Colonic mucosa (tissue), 4 donors: ENCODE measurements around the gene PTPRN2. TPM values are rescaled to one million over a fixed set of nuclear protein-coding genes. Genes with fewer than 3 reads are reported as not detected.

ENCODE experiments used
- DNase-seq: peaks from one replicate; pipeline ENCODE4 v3.0.0-alpha.2; 2020
- H3K27ac ChIP-seq: fragments of 200-600 bp; one replicate; pipeline ENCODE4 v1.8.0; 2021
- H3K27me3 ChIP-seq: fragments of 200-600 bp; one replicate; pipeline ENCODE4 v1.8.0; 2021
- H3K36me3 ChIP-seq: fragments of 200-600 bp; one replicate; pipeline ENCODE4 v1.8.0; 2021
- H3K4me1 ChIP-seq: fragments of 200-600 bp; one replicate; pipeline ENCODE4 v1.8.0; 2021; ENCODE audit warnings: mild to moderate bottlenecking
- H3K4me3 ChIP-seq: fragments of 200-600 bp; one replicate; pipeline ENCODE4 v1.8.0; 2021
- H3K9ac ChIP-seq, 2 donors: one replicate each; pipeline ENCODE4 v1.7.0; 2013; ENCODE audit warnings: control low read depth in 2 of 2, low read depth in 2 of 2, low read length in 2 of 2
- H3K9me3 ChIP-seq: fragments of 200-600 bp; one replicate; pipeline ENCODE4 v1.8.0; 2021
- CTCF ChIP-seq: fragments of 200-600 bp; IDR thresholded peaks from one replicate; pipeline ENCODE4 v1.8.0; 2022; ENCODE audit warnings: antibody characterized with exemption, mild to moderate bottlenecking
- intact Hi-C: fragments of 100-400 bp; cut with DNase I; formaldehyde crosslinking; loops from one replicate; pipeline ENCODE4 v1.14.1; 2022
- total RNA-seq, 2 donors: library from RNA; stranded (reverse); fragmentation: NEBNext Ultra II Directional in 1 of 2; extraction: Animal tissue kit (Norgen Biotek cat#: 25700) in 1 of 2; gene quantifications; one replicate each; pipeline ENCODE4 v1.2.1, GENCODE V29; 2021
- donor health status: healthy.
- donor health status: DM: no; HTN: no; CAD: no.
- donor health status: DM: no; HTN: no; CAD: no.

The PTPRN2 gene
- total RNA-seq, 2 donors from 2014 or later = 14.7 to 21.6 TPM

- no peaks in the 10 kb centered on the region for H3K27me3 ChIP-seq
- no peak overlapping the region for H3K4me3 ChIP-seq
- intact Hi-C loops = no loop called here
- no peak overlapping the region for H3K27ac ChIP-seq
- no peaks in the 10 kb centered on the region for H3K36me3 ChIP-seq
- DNase-seq = no peak
- TF ChIP-seq CTCF = no peak
- H3K9ac ChIP-seq = no peak overlapping the region
- no peaks in the 10 kb centered on the region for H3K9me3 ChIP-seq
- H3K4me1 ChIP-seq = no peaks in the 10 kb centered on the region
These were observed 768.2 kb downstream of the PTPRN2 start for GRCh38 chr7:157819455-157819807.

- intact Hi-C loops = no loop called here
- H3K4me1 ChIP-seq = no peaks in the 10 kb centered on the region
- no peaks in the 10 kb centered on the region for H3K27me3 ChIP-seq
- no peaks in the 10 kb centered on the region for H3K9me3 ChIP-seq
- TF ChIP-seq CTCF = no peak
- no peak overlapping the region for H3K4me3 ChIP-seq
- no peak overlapping the region for H3K27ac ChIP-seq
- H3K9ac ChIP-seq = no peak overlapping the region
- H3K36me3 ChIP-seq = no peaks in the 10 kb centered on the region
- DNase-seq = no peak
These were observed 768.7 kb downstream of the PTPRN2 start for GRCh38 chr7:157818701-157819454.

GRCh38 chr7:157817944-157818700 is 769.5 kb downstream of the PTPRN2 start:
- no peaks in the 10 kb centered on the region for H3K36me3 ChIP-seq
- no peak overlapping the region for H3K9ac ChIP-seq
- H3K4me3 ChIP-seq = no peak overlapping the region
- no peaks in the 10 kb centered on the region for H3K4me1 ChIP-seq
- intact Hi-C loops = no loop called here
- no peak overlapping the region for H3K27ac ChIP-seq
- no peak for DNase-seq
- H3K9me3 ChIP-seq = no peaks in the 10 kb centered on the region
- no peak for TF ChIP-seq CTCF
- H3K27me3 ChIP-seq = no peaks in the 10 kb centered on the region

GRCh38 chr7:157817433-157817832 is 770.2 kb downstream of the PTPRN2 start:
- Histone ChIP-seq H3K27me3 (no peaks in the 10 kb centered on the region), H3K9ac (no peak overlapping the region), H3K4me3 (no peak overlapping the region), H3K9me3 (no peaks in the 10 kb centered on the region), H3K27ac (no peak overlapping the region), H3K36me3 (no peaks in the 10 kb centered on the region), H3K4me1 (no peaks in the 10 kb centered on the region)
- intact Hi-C loops = no loop called here
- no peak for TF ChIP-seq CTCF
- no peak for DNase-seq

GRCh38 chr7:157816526-157817250 is 770.9 kb downstream of the PTPRN2 start:
- no peak for TF ChIP-seq CTCF
- no peaks in the 10 kb centered on the region for H3K9me3 ChIP-seq
- no peak for DNase-seq
- H3K27me3 ChIP-seq = no peaks in the 10 kb centered on the region
- no peaks in the 10 kb centered on the region for H3K36me3 ChIP-seq
- no peak overlapping the region for H3K27ac ChIP-seq
- no peak overlapping the region for H3K9ac ChIP-seq
- intact Hi-C loops = no loop called here
- no peaks in the 10 kb centered on the region for H3K4me1 ChIP-seq
- H3K4me3 ChIP-seq = no peak overlapping the region
